ENCODE measurements around the gene ARRB2.

DNA sequence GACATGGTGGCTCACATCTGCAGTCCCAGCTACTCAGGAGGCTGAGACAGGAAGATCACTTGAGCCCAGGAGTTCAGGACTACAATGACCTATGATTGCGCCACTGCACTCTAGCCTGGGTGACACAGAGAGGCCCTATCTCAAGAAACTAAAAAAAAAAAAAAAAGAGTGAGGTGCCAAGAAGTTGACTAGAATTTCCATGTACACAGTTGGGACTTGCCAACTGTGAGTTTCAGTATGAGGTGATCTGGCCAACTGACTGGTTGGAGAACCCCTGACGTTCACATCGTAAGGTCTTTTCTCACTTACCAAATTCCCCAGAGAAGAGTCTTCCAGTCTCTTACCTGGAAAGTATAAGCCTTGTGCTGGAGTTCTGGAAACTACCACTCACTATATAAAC is 17.7 kb downstream of the ARRB2 start:
- TF ChIP-seq EZH2 (IDR thresholded peaks at IDR 0.05; ENCODE audit: borderline replicate concordance, insufficient read depth, low read length, poor library complexity, severe bottlenecking) (no peak), POLR2AphosphoS5 (IDR thresholded peaks at IDR 0.05) (no peak)
- TF ChIP-seq, protein P1, sequence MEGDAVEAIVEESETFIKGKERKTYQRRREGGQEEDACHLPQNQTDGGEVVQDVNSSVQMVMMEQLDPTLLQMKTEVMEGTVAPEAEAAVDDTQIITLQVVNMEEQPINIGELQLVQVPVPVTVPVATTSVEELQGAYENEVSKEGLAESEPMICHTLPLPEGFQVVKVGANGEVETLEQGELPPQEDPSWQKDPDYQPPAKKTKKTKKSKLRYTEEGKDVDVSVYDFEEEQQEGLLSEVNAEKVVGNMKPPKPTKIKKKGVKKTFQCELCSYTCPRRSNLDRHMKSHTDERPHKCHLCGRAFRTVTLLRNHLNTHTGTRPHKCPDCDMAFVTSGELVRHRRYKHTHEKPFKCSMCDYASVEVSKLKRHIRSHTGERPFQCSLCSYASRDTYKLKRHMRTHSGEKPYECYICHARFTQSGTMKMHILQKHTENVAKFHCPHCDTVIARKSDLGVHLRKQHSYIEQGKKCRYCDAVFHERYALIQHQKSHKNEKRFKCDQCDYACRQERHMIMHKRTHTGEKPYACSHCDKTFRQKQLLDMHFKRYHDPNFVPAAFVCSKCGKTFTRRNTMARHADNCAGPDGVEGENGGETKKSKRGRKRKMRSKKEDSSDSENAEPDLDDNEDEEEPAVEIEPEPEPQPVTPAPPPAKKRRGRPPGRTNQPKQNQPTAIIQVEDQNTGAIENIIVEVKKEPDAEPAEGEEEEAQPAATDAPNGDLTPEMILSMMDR (IDR thresholded peaks at IDR 0.05; ENCODE audit: poor library complexity, severe bottlenecking): no peak

Data from neural cell (in vitro differentiated cells).